Measurements from ENCODE around the gene IP6K1. TPM values are rescaled to one million over a fixed set of nuclear protein-coding genes. Genes with fewer than 3 reads are reported as not detected.

The IP6K1 gene
- total and polyA plus RNA-seq, 2 donors from 2014 or later, result 21.7 to 49.6 TPM

DNA sequence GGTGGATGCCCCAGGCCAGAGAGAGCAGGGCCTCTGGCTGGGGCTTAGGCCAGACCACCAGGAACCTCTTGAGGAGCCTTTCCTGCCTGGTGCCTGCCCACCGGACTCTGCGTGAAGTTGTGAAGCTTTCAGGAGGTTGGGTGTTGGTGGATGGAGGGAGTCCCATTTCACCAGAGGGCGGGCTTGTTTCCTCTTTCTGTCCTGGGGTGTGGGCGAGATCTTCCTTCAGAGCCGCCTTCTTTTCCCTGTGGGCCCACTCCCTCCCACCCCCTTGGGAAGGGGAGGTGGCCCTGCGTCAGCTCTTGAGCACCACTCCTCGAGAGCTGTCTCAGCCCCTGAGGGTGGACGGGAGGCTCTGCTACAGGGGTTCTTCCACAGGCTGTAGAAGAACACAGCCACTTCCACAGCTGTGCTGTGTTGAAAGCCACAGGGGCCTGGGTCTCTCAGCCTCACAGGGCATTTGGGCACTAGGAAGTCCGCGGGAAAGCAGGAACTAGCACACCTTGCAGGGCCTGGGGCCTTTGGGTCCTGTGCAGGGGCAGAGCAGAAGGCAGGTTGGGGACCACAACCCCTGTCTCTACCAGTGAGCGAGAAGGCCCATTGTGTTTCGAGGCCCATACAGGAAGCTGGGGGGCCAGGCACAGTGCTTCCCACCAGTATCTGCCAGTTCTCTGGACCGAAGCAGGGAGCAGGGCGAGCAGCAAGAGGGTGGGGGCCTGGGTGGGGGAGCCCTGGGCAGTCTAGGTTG, 69.0 kb downstream of the IP6K1 start:
- peaks cover 0 to 12% (median under 1%) of the 10 kb centered on the region in 3 donors for H3K4me1 ChIP-seq (ENCODE audit: control insufficient read depth in 2 of 3, insufficient read depth in 2 of 3, low read depth in 1 of 3, low read length in 3 of 3)
- H3K9ac ChIP-seq (ENCODE audit: low read length in 3 of 3), result no peak overlapping the region
- TF ChIP-seq, protein P1, sequence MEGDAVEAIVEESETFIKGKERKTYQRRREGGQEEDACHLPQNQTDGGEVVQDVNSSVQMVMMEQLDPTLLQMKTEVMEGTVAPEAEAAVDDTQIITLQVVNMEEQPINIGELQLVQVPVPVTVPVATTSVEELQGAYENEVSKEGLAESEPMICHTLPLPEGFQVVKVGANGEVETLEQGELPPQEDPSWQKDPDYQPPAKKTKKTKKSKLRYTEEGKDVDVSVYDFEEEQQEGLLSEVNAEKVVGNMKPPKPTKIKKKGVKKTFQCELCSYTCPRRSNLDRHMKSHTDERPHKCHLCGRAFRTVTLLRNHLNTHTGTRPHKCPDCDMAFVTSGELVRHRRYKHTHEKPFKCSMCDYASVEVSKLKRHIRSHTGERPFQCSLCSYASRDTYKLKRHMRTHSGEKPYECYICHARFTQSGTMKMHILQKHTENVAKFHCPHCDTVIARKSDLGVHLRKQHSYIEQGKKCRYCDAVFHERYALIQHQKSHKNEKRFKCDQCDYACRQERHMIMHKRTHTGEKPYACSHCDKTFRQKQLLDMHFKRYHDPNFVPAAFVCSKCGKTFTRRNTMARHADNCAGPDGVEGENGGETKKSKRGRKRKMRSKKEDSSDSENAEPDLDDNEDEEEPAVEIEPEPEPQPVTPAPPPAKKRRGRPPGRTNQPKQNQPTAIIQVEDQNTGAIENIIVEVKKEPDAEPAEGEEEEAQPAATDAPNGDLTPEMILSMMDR (IDR thresholded peaks at IDR 0.05; ENCODE audit: borderline replicate concordance, extremely low read depth, insufficient read depth), result no peak
- DNase-seq (peak in 2 of 5 donors; percentile 56 to 58), FAIRE-seq (no peak)
- H3K9me3 ChIP-seq (ENCODE audit: control insufficient read depth in 2 of 3, insufficient read depth in 1 of 3, low read length in 3 of 3), result no peaks in the 10 kb centered on the region
- H3K27me3 ChIP-seq (ENCODE audit: control insufficient read depth, insufficient read depth, low read length), result no peaks in the 10 kb centered on the region
- peaks cover 0 to 20% (median 4%) of the 10 kb centered on the region in 3 donors for H3K36me3 ChIP-seq (ENCODE audit: control insufficient read depth in 2 of 3, insufficient read depth in 3 of 3, low read length in 3 of 3)
- H3K4me3 ChIP-seq (ENCODE audit: low read length in 3 of 3), result no peak overlapping the region
- H3K27ac ChIP-seq (ENCODE audit: low read depth in 2 of 2, low read length in 2 of 2), result no peak overlapping the region
- intact Hi-C loops (cut with DNase I), result no loop called here

DNA sequence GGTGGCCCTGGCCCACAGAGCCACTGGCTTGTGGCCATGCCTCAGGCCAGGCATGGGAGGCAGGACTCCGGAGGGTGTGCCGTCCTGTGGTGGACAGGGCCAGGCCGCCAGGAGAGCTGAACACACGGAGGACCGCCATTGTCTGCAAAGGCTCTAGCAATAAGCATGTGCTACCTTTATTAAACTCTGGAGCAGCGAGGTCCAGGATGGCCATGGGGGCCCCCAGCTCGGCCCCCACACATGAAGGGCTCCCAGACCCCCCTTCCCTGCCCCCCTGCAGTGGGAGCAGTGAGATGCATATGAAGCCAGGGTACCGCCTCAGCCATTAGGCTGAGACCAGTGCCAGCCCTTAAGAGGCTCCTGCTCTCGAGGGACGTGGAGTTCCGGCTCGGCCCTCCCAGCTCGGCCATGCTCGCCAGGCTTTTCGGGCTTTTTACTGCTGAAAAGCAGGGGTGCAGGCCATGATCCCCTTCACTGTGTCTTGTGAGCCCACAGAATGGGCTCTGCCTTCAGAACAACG, 69.6 kb downstream of the IP6K1 start:
- DNase-seq, result peak in 2 of 5 donors; percentile 36 to 66

DNA sequence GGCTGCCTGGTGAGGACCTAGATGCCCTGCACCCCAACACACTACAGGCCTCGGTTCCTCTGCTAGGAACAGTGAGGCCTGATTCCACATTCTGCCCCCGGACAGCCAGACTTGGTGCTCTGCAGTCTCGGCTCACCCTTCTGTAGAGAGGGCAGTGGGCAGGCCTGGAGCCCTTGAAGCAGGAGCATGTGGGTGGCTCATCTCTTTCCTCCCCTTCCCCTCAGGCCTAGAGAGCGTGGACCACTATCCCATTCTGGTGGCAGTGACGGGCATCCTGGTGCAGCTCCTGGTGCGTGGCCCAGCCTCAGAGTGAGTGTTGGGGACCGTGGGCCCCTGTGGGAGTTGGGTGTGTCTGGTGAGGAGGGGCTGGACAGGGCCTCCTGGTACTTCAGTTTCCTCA, 70.2 kb downstream of the IP6K1 start:
- H3K27me3 ChIP-seq (ENCODE audit: control insufficient read depth, insufficient read depth, low read length), result no peaks in the 10 kb centered on the region
- no peak overlapping the region for H3K9ac ChIP-seq (ENCODE audit: low read length in 3 of 3)
- intact Hi-C loops (cut with DNase I), result no loop called here
- H3K4me1 ChIP-seq (ENCODE audit: control insufficient read depth in 2 of 3, insufficient read depth in 2 of 3, low read depth in 1 of 3, low read length in 3 of 3), result peaks cover 0 to 9% (median 0%) of the 10 kb centered on the region in 3 donors
- no peaks in the 10 kb centered on the region for H3K9me3 ChIP-seq (ENCODE audit: control insufficient read depth in 2 of 3, insufficient read depth in 1 of 3, low read length in 3 of 3)
- H3K4me3 ChIP-seq (ENCODE audit: low read length in 3 of 3), result no peak overlapping the region
- H3K36me3 ChIP-seq (ENCODE audit: control insufficient read depth in 2 of 3, insufficient read depth in 3 of 3, low read length in 3 of 3), result peaks cover 0 to 18% (median 4%) of the 10 kb centered on the region in 3 donors
- H3K27ac ChIP-seq (ENCODE audit: low read depth in 2 of 2, low read length in 2 of 2), result no peak overlapping the region
- TF ChIP-seq, protein P1 (IDR thresholded peaks at IDR 0.05; ENCODE audit: borderline replicate concordance, extremely low read depth, insufficient read depth), result no peak
- DNase-seq (peak in 2 of 5 donors; percentile 35 to 52), FAIRE-seq (no peak)

More for the DNA sequence above, 69.6 kb downstream of the IP6K1 start:
- no peaks in the 10 kb centered on the region for H3K27me3 ChIP-seq (ENCODE audit: control insufficient read depth, insufficient read depth, low read length)
- peaks cover 0 to 9% (median 0%) of the 10 kb centered on the region in 3 donors for H3K4me1 ChIP-seq (ENCODE audit: control insufficient read depth in 2 of 3, insufficient read depth in 2 of 3, low read depth in 1 of 3, low read length in 3 of 3)
- peaks cover 0 to 23% (median 4%) of the 10 kb centered on the region in 3 donors for H3K36me3 ChIP-seq (ENCODE audit: control insufficient read depth in 2 of 3, insufficient read depth in 3 of 3, low read length in 3 of 3)
- no peak for FAIRE-seq
- H3K27ac ChIP-seq (ENCODE audit: low read depth in 2 of 2, low read length in 2 of 2), result no peak overlapping the region
- H3K9me3 ChIP-seq (ENCODE audit: control insufficient read depth in 2 of 3, insufficient read depth in 1 of 3, low read length in 3 of 3), result no peaks in the 10 kb centered on the region
- intact Hi-C loops (cut with DNase I), result no loop called here
- no peak overlapping the region for H3K9ac ChIP-seq (ENCODE audit: low read length in 3 of 3)
- TF ChIP-seq, protein P1 (IDR thresholded peaks at IDR 0.05; ENCODE audit: borderline replicate concordance, extremely low read depth, insufficient read depth), result no peak
- H3K4me3 ChIP-seq (ENCODE audit: low read length in 3 of 3), result no peak overlapping the region

Measured in kidney (tissue), 14 donors.